Measurements from ENCODE around the gene ADGRG3.

The ADGRG3 gene

GRCh38 chr16:57648581-57649442 lies 19.3 kb upstream of the ADGRG3 start:
- no peak for TF ChIP-seq EZH2phosphoT487 (IDR thresholded peaks at IDR 0.05; ENCODE audit: low read depth)
- TF ChIP-seq, protein P1, sequence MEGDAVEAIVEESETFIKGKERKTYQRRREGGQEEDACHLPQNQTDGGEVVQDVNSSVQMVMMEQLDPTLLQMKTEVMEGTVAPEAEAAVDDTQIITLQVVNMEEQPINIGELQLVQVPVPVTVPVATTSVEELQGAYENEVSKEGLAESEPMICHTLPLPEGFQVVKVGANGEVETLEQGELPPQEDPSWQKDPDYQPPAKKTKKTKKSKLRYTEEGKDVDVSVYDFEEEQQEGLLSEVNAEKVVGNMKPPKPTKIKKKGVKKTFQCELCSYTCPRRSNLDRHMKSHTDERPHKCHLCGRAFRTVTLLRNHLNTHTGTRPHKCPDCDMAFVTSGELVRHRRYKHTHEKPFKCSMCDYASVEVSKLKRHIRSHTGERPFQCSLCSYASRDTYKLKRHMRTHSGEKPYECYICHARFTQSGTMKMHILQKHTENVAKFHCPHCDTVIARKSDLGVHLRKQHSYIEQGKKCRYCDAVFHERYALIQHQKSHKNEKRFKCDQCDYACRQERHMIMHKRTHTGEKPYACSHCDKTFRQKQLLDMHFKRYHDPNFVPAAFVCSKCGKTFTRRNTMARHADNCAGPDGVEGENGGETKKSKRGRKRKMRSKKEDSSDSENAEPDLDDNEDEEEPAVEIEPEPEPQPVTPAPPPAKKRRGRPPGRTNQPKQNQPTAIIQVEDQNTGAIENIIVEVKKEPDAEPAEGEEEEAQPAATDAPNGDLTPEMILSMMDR (IDR thresholded peaks at IDR 0.05; ENCODE audit: low read depth, low read length) = peak; percentile 100
- Histone ChIP-seq H3K4me2 (ENCODE audit: low read length) (peak overlapping the region; percentile 41), H3K27ac (ENCODE audit: low read length) (no peak overlapping the region), H3K4me1 (ENCODE audit: low read length) (peaks cover 22% of the 10 kb centered on the region), H3K9me3 (ENCODE audit: insufficient read depth, low read length) (no peaks in the 10 kb centered on the region), H4K20me1 (ENCODE audit: insufficient read depth, low read length) (peaks cover 4% of the 10 kb centered on the region; the same call in 1 of the 2 replicates), H3K27me3 (ENCODE audit: low read depth, low read length) (peaks cover 32% of the 10 kb centered on the region), H3K4me3 (ENCODE audit: low read length) (no peak overlapping the region), H3K79me2 (ENCODE audit: low read length) (no peaks in the 10 kb centered on the region), H3K9ac (ENCODE audit: low read length) (no peak overlapping the region), H2AFZ (ENCODE audit: low read depth, low read length) (no peak overlapping the region), H3K36me3 (replicated peaks; ENCODE audit: low read depth, low read length) (no peaks in the 10 kb centered on the region)

DNA sequence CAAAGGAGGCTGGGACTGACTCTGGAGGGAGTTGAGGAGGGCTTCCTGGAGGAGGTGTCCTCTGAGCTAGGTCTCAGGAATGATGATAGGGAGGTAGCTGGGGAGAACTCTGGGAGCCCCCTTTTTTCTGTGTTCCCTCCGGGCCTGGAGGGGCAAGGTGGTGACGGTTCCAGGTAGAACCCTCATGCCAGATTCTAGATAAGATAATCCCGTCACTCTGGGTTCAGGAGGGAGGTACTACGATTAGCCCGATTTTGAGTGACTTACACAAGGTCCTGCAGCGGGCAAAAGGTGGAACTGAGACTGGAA lies 18.7 kb upstream of the ADGRG3 start:
- Histone ChIP-seq H3K27me3 (ENCODE audit: low read depth, low read length) (peaks cover 32% of the 10 kb centered on the region), H3K36me3 (replicated peaks; ENCODE audit: low read depth, low read length) (no peaks in the 10 kb centered on the region), H4K20me1 (ENCODE audit: insufficient read depth, low read length) (peaks cover 4% of the 10 kb centered on the region; the same call in 1 of the 2 replicates), H3K9me3 (ENCODE audit: insufficient read depth, low read length) (no peaks in the 10 kb centered on the region), H3K79me2 (ENCODE audit: low read length) (no peaks in the 10 kb centered on the region), H3K4me1 (ENCODE audit: low read length) (peaks cover 22% of the 10 kb centered on the region), H3K9ac (ENCODE audit: low read length) (no peak overlapping the region), H2AFZ (ENCODE audit: low read depth, low read length) (no peak overlapping the region), H3K4me3 (ENCODE audit: low read length) (no peak overlapping the region), H3K4me2 (ENCODE audit: low read length) (no peak overlapping the region), H3K27ac (ENCODE audit: low read length) (no peak overlapping the region)
- TF ChIP-seq, protein P1 (IDR thresholded peaks at IDR 0.05; ENCODE audit: low read depth, low read length) = no peak
- no peak for TF ChIP-seq EZH2phosphoT487 (IDR thresholded peaks at IDR 0.05; ENCODE audit: low read depth)

DNA sequence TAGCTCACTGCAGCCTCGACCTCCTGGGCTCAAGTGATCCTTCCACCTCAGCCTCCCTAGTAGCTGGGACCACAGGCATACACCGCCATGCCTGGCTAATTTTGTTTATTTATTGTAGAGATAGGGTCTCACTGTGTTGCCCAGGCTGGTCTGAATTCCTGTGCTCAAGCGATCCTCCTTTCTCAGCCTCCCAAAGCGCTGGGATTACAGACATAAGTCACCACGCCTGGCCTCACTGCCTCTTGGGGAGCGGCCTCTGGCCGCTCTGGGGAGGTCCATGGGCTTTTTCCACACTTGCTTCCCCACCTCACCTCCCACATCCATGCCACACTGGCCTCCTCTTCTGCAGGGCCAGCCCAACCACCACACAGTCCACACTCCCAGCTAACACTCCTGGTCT lies 18.3 kb upstream of the ADGRG3 start:
- Histone ChIP-seq H3K4me3 (ENCODE audit: low read length) (no peak overlapping the region), H3K4me2 (ENCODE audit: low read length) (no peak overlapping the region), H3K9me3 (ENCODE audit: insufficient read depth, low read length) (no peaks in the 10 kb centered on the region), H3K4me1 (ENCODE audit: low read length) (peaks cover 22% of the 10 kb centered on the region), H3K27me3 (ENCODE audit: low read depth, low read length) (peaks cover 33% of the 10 kb centered on the region), H3K36me3 (replicated peaks; ENCODE audit: low read depth, low read length) (no peaks in the 10 kb centered on the region), H2AFZ (ENCODE audit: low read depth, low read length) (no peak overlapping the region), H3K9ac (ENCODE audit: low read length) (no peak overlapping the region), H4K20me1 (ENCODE audit: insufficient read depth, low read length) (peaks cover 4% of the 10 kb centered on the region; the same call in 1 of the 2 replicates), H3K79me2 (ENCODE audit: low read length) (no peaks in the 10 kb centered on the region), H3K27ac (ENCODE audit: low read length) (no peak overlapping the region)
- no peak for TF ChIP-seq EZH2phosphoT487 (IDR thresholded peaks at IDR 0.05; ENCODE audit: low read depth)
- TF ChIP-seq, protein P1 (IDR thresholded peaks at IDR 0.05; ENCODE audit: low read depth, low read length) = no peak

DNA sequence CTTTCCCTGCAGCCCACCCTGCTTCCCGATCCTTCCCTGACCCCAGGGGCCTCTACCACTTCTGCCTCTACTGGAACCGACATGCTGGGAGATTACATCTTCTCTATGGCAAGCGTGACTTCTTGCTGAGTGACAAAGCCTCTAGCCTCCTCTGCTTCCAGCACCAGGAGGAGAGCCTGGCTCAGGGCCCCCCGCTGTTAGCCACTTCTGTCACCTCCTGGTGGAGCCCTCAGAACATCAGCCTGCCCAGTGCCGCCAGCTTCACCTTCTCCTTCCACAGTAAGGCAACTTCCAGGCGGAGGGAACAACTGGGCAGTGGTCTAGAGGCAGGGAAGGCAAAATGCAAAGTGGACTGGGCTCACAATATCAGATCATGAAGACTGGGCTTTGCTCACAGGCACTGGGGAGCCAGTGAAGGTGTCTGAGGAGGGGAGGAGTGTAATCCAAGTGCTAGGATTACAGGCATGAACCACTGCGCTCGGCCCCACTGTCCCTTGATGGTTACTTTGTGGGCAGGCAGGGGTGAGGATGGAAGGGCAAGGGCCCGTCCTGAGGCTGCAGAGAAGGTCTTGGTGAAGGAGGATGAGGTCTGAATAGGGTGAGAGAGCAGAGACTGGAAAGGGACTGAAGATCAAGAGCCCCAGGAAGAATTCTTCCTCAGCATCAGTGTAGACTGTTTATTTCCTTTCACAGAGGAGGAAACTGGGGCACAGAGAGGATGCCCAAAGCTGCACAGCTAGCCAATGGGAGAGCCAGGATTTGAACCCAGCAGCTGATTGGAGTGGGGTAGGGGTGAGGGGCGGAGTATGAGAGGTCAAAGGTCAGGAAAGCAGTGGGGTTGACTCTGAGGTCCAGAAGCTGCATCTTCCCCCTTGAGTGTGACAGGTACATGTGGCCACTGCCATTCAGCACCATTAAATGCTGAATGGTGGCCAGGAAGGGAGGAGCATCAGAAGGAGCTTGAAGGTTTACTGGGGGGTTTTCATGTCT lies 16.5 kb upstream of the ADGRG3 start:
- H3K9ac ChIP-seq (ENCODE audit: low read length) = no peak overlapping the region
- no peaks in the 10 kb centered on the region for H3K9me3 ChIP-seq (ENCODE audit: insufficient read depth, low read length)
- H3K36me3 ChIP-seq (replicated peaks; ENCODE audit: low read depth, low read length) = no peaks in the 10 kb centered on the region
- peaks cover 22% of the 10 kb centered on the region for H3K4me1 ChIP-seq (ENCODE audit: low read length)
- no peak overlapping the region for H2AFZ ChIP-seq (ENCODE audit: low read depth, low read length)
- H4K20me1 ChIP-seq (ENCODE audit: insufficient read depth, low read length) = peaks cover 4% of the 10 kb centered on the region; the same call in 1 of the 2 replicates
- H3K4me3 ChIP-seq (ENCODE audit: low read length) = no peak overlapping the region
- H3K4me2 ChIP-seq (ENCODE audit: low read length) = no peak overlapping the region
- H3K27ac ChIP-seq (ENCODE audit: low read length) = no peak overlapping the region
- no peaks in the 10 kb centered on the region for H3K79me2 ChIP-seq (ENCODE audit: low read length)
- peaks cover 44% of the 10 kb centered on the region for H3K27me3 ChIP-seq (ENCODE audit: low read depth, low read length)
- TF ChIP-seq EZH2phosphoT487 (IDR thresholded peaks at IDR 0.05; ENCODE audit: low read depth) = no peak
- TF ChIP-seq, protein P1 (IDR thresholded peaks at IDR 0.05; ENCODE audit: low read depth, low read length) = no peak
